Measurements from ENCODE around the gene ARSD. TPM values are rescaled to one million over a fixed set of nuclear protein-coding genes. Genes with fewer than 3 reads are reported as not detected.
A peak's percentile ranks its signal among the peaks of the same experiment; 100 is the strongest.
"Not testable (repeated sequence)": the region's sequence is repeated elsewhere in the genome, so short reads cannot be mapped to it uniquely, and the experiment has no call there.

Gene ARSD, protein sequence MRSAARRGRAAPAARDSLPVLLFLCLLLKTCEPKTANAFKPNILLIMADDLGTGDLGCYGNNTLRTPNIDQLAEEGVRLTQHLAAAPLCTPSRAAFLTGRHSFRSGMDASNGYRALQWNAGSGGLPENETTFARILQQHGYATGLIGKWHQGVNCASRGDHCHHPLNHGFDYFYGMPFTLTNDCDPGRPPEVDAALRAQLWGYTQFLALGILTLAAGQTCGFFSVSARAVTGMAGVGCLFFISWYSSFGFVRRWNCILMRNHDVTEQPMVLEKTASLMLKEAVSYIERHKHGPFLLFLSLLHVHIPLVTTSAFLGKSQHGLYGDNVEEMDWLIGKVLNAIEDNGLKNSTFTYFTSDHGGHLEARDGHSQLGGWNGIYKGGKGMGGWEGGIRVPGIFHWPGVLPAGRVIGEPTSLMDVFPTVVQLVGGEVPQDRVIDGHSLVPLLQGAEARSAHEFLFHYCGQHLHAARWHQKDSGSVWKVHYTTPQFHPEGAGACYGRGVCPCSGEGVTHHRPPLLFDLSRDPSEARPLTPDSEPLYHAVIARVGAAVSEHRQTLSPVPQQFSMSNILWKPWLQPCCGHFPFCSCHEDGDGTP
- total RNA-seq (2014; rRNA removed; shearing (Covaris generic)): 15.5 and 17.9 TPM in 2 replicates
- 12.6 and 22.7 TPM in 2 replicates for polyA plus RNA-seq (2014; cell fraction: nucleus; rRNA removed)

DNA sequence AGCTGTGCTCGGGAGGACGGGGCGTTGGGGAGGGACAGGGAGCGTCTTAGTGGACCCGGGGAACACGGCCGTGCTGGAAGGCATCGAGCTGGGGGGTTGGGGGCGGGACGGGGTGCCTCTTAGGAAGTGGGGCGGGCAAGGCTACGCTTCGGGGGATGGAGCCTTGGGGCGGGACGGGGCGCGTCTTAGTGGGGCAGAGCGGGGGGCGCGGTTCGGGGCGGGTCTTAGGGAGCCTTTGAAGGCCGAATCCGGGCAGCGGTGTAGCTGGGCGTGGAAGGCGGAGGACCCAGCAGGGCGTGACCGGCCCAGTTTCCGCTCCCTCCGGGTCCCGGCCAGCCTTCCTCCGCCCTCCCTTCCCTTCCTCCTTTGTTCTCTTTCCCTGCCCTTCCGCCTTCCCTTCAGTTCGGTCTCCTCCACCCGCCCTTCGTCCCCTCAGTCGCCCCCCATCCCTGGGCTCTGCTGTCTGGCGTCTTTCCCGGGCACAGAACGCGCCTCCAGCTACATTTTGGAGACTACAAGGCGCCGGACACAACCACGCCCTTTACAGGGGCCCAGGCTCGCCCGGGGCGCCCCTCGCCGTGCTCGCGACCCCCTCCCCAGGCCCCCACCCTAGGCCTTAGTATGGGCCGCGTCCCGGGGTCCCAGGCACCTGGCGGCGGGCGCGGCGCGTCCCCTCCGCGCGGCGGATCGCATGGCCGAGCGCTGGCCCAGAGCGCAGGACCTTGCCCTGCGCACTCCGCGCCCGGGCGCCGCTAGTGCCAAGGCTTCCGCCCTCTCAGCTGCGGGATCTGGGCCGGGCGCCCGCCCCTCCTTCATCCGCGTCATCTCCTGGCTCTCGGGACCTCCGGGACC lies at the start of gene ARSD:
Gene ARSD (minus strand): TSS at position 757 of the 852 bp plus-strand sequence. CDS start 64 bp downstream, at position 693.
- peak; percentile 80 for DNase-seq (ENCODE audit: extremely low read depth, low read depth)

DNA sequence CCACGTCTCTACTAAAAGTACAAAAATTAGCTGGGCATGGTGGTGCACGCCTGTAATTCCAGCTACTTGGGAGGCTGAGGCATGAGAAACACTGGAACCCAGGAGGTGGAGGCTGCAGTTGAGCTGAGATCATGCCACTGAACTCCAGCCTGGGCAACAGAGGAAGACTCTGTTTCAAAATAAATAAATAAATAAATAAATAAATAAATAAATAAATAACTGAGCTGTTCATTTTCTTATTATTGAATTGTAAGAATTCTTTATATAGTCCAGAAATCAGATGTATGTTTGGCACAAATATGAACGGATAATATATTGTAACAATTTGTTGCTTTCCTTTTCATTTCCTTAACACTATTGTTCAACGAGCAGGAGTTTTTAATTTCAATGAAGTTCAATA lies 49.5 kb upstream of the ARSD start:
- DNase-seq (ENCODE audit: extremely low read depth, low read depth): not testable (repeated sequence)

DNA sequence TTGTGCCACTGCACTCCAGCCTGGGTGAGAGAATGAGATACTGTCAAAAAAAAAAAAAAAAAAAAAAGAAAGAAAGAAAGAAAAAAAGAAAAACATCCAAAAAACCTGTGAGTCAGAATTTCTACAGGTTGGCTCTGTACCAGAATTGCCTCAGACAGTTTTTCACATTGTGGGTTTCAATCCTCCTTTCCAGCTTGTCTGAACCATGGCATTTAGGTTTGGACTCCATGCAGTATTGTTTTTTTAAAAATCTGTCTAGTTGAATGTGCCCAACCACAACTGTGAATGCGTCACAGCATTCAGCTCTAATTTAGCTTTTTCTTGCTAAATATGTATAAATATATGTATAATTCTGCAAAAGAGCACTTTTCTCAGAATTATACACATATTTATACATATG lies 45.8 kb upstream of the ARSD start:
- DNase-seq (ENCODE audit: extremely low read depth, low read depth): no peak

DNA sequence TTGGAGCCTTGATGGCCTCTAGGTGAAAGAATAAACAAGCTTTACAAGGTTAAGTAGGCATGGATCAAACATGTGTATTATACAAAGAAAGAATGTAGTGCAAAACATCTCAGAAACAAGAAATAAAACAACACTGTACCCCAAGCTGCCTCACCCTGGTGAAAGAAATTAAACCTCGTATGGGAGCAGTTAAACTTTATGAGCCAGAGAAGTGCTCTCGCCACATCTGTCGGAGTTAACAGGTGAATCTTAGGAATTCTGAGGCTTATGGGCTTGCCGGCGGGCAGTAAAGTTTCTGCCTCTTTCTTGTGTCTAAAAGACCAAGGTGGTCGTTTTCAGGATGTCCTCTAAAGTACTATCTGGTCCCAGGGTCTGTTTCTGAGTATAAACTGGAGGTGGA lies 43.3 kb upstream of the ARSD start:
- no peak for DNase-seq (ENCODE audit: extremely low read depth, low read depth)

DNA sequence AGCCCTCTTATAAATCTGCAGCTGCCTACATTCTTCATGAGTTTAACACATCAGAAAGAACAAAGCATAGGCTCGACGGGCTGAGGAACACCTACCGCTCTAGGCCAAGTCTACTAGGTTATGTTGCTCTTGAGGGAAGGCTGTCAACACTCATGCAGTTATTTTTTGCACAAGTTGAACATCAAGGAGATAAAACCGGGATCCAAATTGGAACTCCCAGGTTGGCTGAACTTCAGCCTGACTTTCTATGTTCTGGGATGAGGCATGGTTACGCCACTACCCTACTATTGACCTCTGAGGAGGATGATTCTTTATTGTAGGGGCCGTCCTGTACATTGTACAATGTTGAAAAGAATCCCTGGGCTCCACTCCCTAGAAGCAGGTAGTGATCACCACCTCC lies 39.9 kb upstream of the ARSD start:
- no peak for DNase-seq (ENCODE audit: extremely low read depth, low read depth)

DNA sequence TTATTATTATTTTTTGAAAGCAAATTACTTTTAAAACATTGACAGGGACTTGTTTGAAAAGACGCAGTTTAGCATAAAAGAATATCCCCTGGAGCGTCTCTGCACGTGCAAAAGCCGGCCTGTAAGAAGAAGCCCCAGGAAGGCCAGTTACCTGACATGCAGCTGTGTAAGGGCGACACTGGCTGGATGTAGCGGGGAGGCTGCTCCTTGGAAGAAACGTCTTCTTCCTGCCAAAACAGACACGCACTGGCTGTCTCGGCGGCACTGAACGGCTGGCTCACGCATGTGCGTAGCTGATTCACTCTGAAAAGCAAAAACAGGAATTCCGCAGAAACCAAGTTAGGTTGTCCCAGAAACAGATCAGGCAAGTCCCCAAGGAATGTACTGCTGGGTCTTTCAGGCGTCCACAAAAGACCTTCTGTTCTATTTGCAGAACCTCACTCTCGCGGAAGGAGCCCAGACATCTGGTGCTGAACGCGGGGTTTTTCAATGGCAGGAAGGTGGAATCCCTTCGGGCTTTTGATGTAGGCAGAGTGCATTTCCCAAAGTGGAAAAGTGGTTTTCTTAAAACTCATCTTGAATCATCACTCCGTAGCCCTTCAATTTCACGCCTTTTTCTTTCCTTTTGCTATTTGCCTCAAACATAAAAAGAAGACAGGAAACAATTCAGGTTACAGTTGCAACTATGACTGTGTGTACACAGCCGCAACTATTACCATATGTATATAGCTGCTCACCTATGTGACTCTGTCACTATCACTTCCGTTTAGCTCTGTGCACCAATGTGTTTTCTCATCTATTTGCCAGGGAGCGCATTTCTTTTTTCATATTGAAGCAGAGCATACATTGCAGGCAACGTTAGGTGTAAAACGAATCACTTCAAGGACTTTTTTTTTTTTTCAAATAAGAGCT lies 39.1 kb upstream of the ARSD start:
- peak; percentile 17 for DNase-seq (ENCODE audit: extremely low read depth, low read depth)

DNA sequence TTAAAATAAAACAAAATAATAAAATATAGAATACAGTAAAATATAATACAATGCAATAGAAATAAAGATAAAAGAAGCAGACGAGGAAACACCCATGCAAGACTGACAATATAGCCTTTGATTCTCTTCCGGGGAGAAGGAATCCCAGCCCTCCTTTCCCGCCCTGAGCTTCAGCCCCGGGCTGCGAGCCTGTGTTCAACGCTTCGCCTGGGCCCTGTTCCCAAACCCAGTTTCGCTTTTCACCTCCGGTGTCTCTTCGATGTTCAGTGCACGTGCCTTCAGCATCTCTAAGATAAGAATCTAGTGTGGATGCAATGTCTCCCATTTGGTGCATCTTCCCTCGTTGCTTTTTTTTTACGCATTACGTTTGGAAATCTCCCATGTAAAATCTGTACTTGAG lies 38.4 kb upstream of the ARSD start:
- no peak for DNase-seq (ENCODE audit: extremely low read depth, low read depth)

DNA sequence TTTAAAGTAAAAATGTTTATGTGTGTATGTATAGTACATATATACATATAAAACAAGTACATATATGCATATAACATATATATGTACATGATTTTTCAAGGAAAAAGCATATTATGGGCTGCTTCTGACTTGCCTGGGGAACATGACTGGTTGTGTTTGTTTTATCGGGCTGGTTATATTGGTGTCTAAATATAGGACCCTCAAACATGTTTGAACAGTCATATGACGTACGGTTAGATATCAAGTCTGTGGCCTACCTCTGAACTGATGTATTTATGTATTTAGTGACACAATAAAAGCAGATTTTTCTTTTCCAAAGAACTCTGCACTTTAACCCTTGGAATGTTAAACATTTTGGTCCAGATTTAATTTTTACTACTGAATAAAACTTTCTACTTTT lies 37.9 kb upstream of the ARSD start:
- DNase-seq (ENCODE audit: extremely low read depth, low read depth): no peak

DNA sequence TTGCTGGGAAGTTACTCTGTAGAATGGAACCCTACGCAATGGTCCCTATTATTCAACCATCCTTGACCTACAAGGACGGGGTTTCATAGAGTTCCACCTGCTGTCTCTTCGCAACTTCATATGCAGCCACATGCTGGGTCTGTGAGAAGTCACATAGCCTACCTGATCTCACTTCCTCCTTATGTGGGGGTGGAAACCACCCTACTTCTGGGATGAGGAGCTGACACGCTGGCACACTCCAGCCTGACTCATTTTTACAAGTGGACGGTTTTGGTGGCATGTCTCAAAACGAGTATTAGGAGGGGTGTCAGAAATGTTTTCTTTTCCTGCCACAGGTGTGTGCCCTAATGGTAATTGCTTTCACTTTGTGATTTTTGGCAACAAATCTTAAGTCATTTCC lies 36.8 kb upstream of the ARSD start:
- no peak for DNase-seq (ENCODE audit: extremely low read depth, low read depth)

DNA sequence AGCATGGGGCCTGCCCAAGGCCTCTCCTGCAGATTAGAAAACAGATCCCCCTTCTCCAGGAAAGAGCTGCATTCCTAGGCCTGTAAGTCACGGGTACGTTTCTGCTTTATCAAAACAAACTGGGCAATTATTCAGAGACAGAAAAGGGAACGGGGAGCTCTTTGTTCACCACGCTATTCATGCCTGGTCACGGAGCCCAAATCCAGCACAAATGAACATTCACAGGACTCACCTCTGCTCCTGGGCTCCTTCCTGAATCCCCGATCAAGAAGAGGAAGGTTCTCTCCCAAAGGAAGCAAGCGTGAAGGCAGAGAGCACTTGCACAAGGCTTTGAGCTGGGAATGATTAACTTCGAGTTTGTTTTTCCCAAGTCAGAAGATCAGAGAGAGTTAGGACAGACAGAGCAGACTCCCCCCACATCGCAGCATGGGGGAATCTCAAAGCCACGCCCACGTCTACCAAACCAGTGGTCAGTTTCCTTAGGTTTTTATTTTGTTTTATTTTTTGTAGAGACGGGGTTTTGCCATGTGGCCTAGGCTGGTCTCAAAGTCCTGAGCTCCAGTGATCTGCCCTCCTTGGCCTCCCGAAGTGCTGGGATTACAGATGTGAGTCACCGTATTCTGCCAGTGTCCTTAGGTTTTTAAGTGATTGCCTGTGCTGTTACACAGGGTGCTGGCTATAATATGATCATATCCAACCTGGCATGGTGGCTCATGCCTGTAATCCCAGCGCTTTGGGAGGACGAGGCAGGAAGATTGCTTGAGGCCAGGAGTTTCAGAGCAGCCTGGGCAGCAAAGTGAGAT lies 35.1 kb upstream of the ARSD start:
- not testable (repeated sequence) for DNase-seq (ENCODE audit: extremely low read depth, low read depth)

DNA sequence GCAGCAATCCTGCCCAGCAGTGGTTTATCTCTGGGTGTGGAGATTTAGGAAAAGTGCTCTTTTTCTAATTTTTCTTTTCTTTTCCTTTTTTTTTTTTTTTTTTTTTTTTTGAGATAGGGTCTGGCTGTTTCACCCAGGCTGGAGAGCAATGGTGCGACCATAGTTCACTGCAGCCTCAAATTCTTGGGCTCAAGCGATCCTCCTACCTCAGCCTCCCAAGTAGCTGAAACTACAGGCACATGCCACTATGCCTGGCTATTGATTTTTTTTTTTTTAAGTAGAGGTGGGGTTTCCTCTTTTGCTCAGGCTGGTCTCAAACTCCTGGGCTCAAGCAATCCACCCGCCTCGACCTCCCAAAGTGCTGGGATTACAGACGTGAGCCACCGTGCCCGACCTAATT lies 34.3 kb upstream of the ARSD start:
- DNase-seq (ENCODE audit: extremely low read depth, low read depth): not testable (repeated sequence)

DNA sequence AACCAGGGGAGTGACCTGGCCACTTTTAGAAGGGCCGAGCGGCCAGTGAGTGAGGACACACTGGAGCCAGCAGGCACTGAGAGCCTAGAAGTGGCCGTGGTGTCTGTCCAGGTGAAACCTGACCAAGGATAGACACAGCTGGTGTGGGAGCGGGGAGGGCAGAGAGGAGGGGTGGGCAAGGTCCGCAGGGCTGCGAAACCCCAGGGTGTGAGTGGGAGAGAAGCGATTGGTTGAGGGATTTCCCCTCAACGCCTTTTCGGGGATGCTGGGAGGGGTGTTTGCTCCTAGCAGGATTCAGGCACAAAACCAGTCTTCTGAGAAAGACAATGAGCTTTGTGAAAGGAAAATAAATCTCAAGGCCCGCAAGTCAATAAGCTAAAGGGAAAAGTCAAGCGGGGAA lies 33.2 kb upstream of the ARSD start:
- DNase-seq (ENCODE audit: extremely low read depth, low read depth): no peak

DNA sequence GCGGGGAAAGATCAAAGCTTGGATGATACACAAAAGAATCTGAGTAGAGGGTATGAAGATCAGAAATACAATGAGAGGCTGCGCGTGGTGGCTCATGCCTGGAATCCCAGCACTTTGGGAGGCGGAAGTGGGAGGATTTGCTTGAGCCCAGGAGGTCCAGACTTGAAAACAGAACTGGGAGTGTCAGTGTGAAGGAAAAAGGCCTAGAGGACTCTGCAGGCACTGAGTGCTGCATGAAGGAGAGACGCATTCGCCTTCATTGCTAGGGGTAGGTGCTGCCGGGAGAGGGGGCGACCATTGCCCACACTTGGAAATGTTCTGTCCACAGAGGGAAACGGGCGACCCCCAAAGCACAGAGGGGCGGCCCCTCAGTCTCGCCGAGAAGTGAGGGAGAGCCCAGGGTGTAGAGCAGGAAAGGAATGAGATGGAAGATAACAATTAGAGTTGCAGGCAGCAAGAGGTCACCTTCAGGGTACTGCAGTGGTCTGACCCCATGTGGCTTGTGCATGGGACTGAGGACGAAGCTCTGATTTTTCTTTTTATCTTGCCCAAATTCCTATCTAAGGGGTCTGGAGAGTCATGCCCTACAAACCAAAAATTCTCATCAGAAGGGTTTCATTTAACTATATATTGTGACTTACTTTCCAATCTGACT lies 31.8 kb upstream of the ARSD start:
- no peak for DNase-seq (ENCODE audit: extremely low read depth, low read depth)

DNA sequence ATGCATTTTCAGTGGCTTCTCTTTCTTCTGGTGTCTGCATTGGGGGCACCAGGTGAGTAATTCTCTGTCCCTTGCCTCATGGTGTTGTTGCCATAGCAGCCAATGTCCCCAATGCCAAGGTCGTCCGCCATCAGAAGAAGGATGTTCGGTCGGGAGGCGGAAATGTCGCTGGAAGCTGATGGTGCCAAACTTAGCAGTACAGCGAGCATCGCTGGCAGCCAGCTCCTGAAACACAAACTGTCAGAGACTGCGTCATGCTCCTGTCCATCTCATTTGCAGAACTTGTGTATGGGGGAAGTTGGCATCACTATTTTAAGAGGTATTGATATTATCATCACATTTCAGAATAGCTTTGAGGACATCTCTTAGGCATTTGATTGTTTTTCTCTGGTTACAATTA lies 29.1 kb upstream of the ARSD start:
- DNase-seq (ENCODE audit: extremely low read depth, low read depth): no peak

DNA sequence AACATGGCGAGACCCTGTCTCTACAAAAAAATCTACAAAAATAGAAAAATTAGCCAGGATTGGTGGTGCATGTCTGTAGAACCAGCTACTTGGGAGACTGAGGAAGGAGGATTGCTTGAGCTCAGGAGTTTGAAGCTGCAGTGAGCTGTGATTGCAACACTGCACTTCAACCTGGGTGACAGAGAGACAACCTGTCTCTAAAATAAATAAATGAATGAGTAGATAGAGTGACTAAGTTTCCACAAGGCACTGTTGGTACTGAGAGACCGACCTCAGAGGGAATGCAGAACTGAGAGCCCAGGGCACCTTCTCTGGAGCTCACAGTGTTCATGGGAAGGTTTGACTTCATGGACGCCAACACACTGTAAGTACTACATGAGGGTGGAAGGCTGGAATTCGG lies 26.7 kb upstream of the ARSD start:
- DNase-seq (ENCODE audit: extremely low read depth, low read depth): no peak

DNA sequence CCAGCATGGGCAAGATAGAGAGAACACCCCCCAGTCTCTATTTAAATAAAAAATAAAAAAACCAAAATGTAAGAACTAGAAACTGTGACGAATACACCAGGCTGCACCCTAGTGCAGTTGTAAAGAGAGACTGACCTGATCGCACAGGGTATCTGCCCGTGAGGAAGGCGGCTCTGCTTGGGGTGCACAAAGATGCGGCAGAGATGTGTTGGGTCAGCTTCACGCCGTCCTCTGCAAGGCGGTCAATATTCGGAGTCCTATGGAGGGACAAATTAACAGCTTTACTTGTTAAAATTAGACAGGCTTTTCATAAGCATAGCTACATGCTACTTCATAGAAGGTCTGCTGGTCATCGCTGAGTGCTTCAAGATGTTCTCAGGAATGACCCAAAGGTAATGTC lies 26.1 kb upstream of the ARSD start:
- DNase-seq (ENCODE audit: extremely low read depth, low read depth): no peak

DNA sequence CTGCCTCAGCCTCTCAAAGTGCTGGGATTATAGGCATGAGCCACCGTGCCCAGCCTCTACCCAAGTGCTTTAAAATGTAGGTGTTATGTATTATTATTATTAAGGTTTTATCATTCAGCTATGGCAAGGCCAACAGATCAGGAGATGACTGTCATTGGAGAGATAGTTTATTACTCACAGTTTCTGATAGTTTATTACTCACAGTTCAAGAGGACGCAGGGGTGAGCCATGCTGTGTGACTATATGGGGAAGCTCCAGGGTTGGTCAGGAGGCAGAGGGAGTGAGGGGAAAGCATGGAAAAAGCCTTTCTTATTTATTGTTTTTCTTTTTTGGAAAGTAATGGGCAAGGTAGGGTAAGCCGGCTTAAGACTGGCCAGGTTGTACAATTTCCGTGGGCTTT lies 25.4 kb upstream of the ARSD start:
- no peak for DNase-seq (ENCODE audit: extremely low read depth, low read depth)

DNA sequence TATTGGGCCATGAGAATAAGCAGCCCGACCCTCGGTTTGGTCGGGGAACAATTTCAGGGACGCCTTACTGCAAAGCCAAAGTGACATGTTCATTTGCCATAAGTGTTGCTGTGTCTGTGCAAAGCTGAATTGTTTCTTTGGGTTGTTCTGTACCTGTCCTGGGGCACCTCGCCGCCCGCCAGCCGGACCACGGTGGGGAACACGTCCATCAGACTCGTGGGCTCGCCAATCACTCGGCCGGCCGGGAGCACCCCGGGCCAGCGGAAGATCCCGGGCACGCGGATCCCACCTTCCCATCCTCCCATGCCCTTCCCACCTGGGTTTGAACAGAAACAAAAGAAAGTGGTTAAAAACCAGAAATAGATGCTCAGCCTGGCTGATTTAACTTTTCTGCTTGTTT lies 8.8 kb upstream of the ARSD start:
- DNase-seq (ENCODE audit: extremely low read depth, low read depth): not testable (repeated sequence)
